HG03108 (cell line): Measurements from ENCODE around the gene KRTAP5-6.
"Not testable (repeated sequence)": the region's sequence is repeated elsewhere in the genome, so short reads cannot be mapped to it uniquely, and the experiment has no call there.

Source experiments
- ATAC-seq: cut with Tn5 transposase; IDR thresholded peaks from one replicate; pipeline ENCODE4 v1.9.1; 2021; ENCODE audit warnings: moderate library complexity; ENCODE audit not compliant: unreplicated experiment

The KRTAP5-6 gene

GRCh38 chr11:1683216-1683615 lies 13.8 kb upstream of the KRTAP5-6 start:
- ATAC-seq, result not testable (repeated sequence)

GRCh38 chr11:1683904-1684572 lies 13.0 kb upstream of the KRTAP5-6 start:
- not testable (repeated sequence) for ATAC-seq

GRCh38 chr11:1684886-1685874 lies 11.8 kb upstream of the KRTAP5-6 start:
- ATAC-seq, result not testable (repeated sequence)

- ATAC-seq, result not testable (repeated sequence)
Observed at GRCh38 chr11:1686220-1686619, 10.8 kb upstream of the KRTAP5-6 start.

- not testable (repeated sequence) for ATAC-seq
Observed at GRCh38 chr11:1688336-1688947, 8.6 kb upstream of the KRTAP5-6 start.

- ATAC-seq, result not testable (repeated sequence)
Observed at GRCh38 chr11:1689250-1690166, 7.5 kb upstream of the KRTAP5-6 start.

GRCh38 chr11:1690167-1691025 lies 6.6 kb upstream of the KRTAP5-6 start:
- ATAC-seq, result no peak

- ATAC-seq, result no peak
Observed at GRCh38 chr11:1691026-1691877, 5.7 kb upstream of the KRTAP5-6 start.

- no peak for ATAC-seq
Observed at GRCh38 chr11:1691878-1692707, 4.9 kb upstream of the KRTAP5-6 start.

GRCh38 chr11:1692708-1693326 lies 4.2 kb upstream of the KRTAP5-6 start:
- no peak for ATAC-seq

GRCh38 chr11:1693327-1694063 lies 3.5 kb upstream of the KRTAP5-6 start:
- no peak for ATAC-seq

GRCh38 chr11:1694064-1694845 lies 2.7 kb upstream of the KRTAP5-6 start:
- ATAC-seq, result no peak

GRCh38 chr11:1694846-1695547 lies 2.0 kb upstream of the KRTAP5-6 start:
- ATAC-seq, result no peak

- ATAC-seq, result no peak
Observed at GRCh38 chr11:1695548-1696108, 1.4 kb upstream of the KRTAP5-6 start.

- ATAC-seq, result no peak
Observed at GRCh38 chr11:1699771-1700170, 2.8 kb downstream of the KRTAP5-6 start.
